GM12864 (cell line): ENCODE measurements around the gene ZBTB16.

Experiments
- DNase-seq: peaks from one replicate; pipeline ENCODE4 v3.0.0-alpha.2; 2011; ENCODE audit warnings: low read depth
- H3K4me3 ChIP-seq: 2 replicates; pipeline ENCODE4 v1.5.1; 2011; ENCODE audit warnings: mild to moderate bottlenecking, low read depth, low read length, control low read depth
- TF ChIP-seq, protein P1 (sequence below): IDR thresholded peaks from 2 replicates; pipeline ENCODE4 v1.5.1; 2011; ENCODE audit warnings: low read depth, mild to moderate bottlenecking, moderate library complexity, low read length, control low read depth, inconsistent platforms; ENCODE audit errors: missing control alignments

Gene ZBTB16

GRCh38 chr11:114256176-114256966 lies 196.9 kb downstream of the ZBTB16 start:
- DNase-seq: no peak
- no peak overlapping the region for H3K4me3 ChIP-seq
- TF ChIP-seq, protein P1, sequence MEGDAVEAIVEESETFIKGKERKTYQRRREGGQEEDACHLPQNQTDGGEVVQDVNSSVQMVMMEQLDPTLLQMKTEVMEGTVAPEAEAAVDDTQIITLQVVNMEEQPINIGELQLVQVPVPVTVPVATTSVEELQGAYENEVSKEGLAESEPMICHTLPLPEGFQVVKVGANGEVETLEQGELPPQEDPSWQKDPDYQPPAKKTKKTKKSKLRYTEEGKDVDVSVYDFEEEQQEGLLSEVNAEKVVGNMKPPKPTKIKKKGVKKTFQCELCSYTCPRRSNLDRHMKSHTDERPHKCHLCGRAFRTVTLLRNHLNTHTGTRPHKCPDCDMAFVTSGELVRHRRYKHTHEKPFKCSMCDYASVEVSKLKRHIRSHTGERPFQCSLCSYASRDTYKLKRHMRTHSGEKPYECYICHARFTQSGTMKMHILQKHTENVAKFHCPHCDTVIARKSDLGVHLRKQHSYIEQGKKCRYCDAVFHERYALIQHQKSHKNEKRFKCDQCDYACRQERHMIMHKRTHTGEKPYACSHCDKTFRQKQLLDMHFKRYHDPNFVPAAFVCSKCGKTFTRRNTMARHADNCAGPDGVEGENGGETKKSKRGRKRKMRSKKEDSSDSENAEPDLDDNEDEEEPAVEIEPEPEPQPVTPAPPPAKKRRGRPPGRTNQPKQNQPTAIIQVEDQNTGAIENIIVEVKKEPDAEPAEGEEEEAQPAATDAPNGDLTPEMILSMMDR: no peak

GRCh38 chr11:114256967-114257286 lies 197.4 kb downstream of the ZBTB16 start:
- TF ChIP-seq, protein P1: no peak
- no peak for DNase-seq
- H3K4me3 ChIP-seq: no peak overlapping the region

GRCh38 chr11:114257621-114258558 lies 198.4 kb downstream of the ZBTB16 start:
- TF ChIP-seq, protein P1: no peak
- no peak overlapping the region for H3K4me3 ChIP-seq
- DNase-seq: no peak

- DNase-seq: no peak
- H3K4me3 ChIP-seq: no peak overlapping the region
- TF ChIP-seq, protein P1: no peak
Observed at GRCh38 chr11:114258696-114259095, 199.2 kb downstream of the ZBTB16 start.

- no peak overlapping the region for H3K4me3 ChIP-seq
- no peak for DNase-seq
- TF ChIP-seq, protein P1: no peak
Observed at GRCh38 chr11:114259124-114259526, 199.6 kb downstream of the ZBTB16 start.

GRCh38 chr11:114259551-114259983 lies 200.1 kb downstream of the ZBTB16 start:
- TF ChIP-seq, protein P1: no peak
- no peak for DNase-seq
- no peak overlapping the region for H3K4me3 ChIP-seq
